ENCODE data around the gene DCTN5. TPM values are rescaled to one million over a fixed set of nuclear protein-coding genes. Genes with fewer than 3 reads are reported as not detected.

The DCTN5 gene
- 34.2 TPM for total RNA-seq

GRCh38 chr16:23640931-23641765 is at the start of gene DCTN5, which contains the start of gene PALB2:
DCTN5 (plus strand) TSS chr16:23641466; CDS start chr16:23641543, 77 bp downstream.
PALB2 (minus strand) TSS chr16:23641310; CDS start chr16:23641157, 153 bp downstream.

GRCh38 chr16:23595951-23596720 is 45.1 kb upstream of the DCTN5 start, which contains the start of gene NDUFAB1:
NDUFAB1 (minus strand) TSS chr16:23596316; CDS start chr16:23596290, 26 bp downstream.

DNA sequence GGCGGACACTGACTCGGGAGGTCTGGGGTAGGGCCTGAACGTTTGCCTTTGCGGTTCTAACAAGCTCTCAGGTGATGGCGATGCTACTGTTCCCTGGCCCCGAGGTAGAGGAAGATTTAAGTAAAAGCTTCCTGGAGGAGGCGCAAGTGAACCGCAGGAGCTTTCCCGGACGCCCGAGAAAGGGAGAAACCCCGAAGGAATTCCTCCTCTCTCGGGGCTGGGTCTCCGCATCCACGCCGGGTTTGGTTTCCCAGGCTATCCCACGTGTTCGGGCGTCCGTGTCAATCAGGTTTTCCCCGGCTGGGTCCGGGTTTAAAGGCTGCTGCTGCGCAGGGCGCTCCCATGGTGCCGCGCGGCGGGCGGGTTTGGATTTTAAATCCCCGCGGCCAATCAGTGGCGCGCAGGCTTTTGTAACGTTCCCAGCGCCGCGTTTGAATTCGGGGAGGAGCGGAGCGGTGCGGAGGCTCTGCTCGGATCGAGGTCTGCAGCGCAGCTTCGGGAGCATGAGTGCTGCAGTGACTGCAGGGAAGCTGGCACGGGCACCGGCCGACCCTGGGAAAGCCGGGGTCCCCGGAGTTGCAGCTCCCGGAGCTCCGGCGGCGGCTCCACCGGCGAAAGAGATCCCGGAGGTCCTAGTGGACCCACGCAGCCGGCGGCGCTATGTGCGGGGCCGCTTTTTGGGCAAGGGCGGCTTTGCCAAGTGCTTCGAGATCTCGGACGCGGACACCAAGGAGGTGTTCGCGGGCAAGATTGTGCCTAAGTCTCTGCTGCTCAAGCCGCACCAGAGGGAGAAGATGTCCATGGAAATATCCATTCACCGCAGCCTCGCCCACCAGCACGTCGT is 37.4 kb downstream of the DCTN5 start, which contains the start of gene PLK1:
Gene PLK1 (plus strand): TSS at position 460 of the 844 bp plus-strand sequence. CDS start 44 bp downstream, at position 504.

GRCh38 chr16:23712976-23713375 is 71.7 kb downstream of the DCTN5 start, which contains the start of gene ERN2:
ERN2 (minus strand) TSS chr16:23713222; CDS start chr16:23713187, 35 bp downstream.

Other genes with a start within 250 kb of the DCTN5 start
- 29.5 TPM for gene COG7, start 188.3 kb upstream of the DCTN5 start, total RNA-seq
- 60.0 TPM for gene GGA2, start 131.0 kb upstream of the DCTN5 start, total RNA-seq
- 53.1 TPM for gene EARS2, start 84.1 kb upstream of the DCTN5 start, total RNA-seq
- 139 TPM for gene UBFD1, start 83.7 kb upstream of the DCTN5 start, total RNA-seq
- gene NDUFAB1, start 45.1 kb upstream of the DCTN5 start, total RNA-seq: 132 TPM
- 7.9 TPM for gene PALB2, start 156 bp upstream of the DCTN5 start, total RNA-seq
- 15.7 TPM for gene PLK1, start 37.4 kb downstream of the DCTN5 start, total RNA-seq
- 0.53 TPM for gene ERN2, start 71.8 kb downstream of the DCTN5 start, total RNA-seq
- 0.64 TPM for gene CHP2, start 113.6 kb downstream of the DCTN5 start, total RNA-seq
- 10.4 TPM for gene PRKCB, start 194.5 kb downstream of the DCTN5 start, total RNA-seq